Measurements from ENCODE around the gene RIPK1. TPM values are rescaled to one million over a fixed set of nuclear protein-coding genes. Genes with fewer than 3 reads are reported as not detected.
"Not testable (repeated sequence)": the region's sequence is repeated elsewhere in the genome, so short reads cannot be mapped to it uniquely, and the experiment has no call there.

The RIPK1 gene
- total RNA-seq, 1 donor = 19.0 TPM

GRCh38 chr6:3058957-3059356 is 9.3 kb upstream of the RIPK1 start:
- H3K4me3 ChIP-seq (ENCODE audit: low read length) = no peak overlapping the region
- H3K4me1 ChIP-seq (ENCODE audit: insufficient read depth, low read length) = peaks cover 11% of the 10 kb centered on the region
- H3K9me3 ChIP-seq (ENCODE audit: low read depth, low read length) = no peaks in the 10 kb centered on the region
- no peaks in the 10 kb centered on the region for H3K27me3 ChIP-seq (ENCODE audit: insufficient read depth, low read length)

GRCh38 chr6:3060092-3060491 is 8.2 kb upstream of the RIPK1 start:
- peaks cover 12% of the 10 kb centered on the region for H3K4me1 ChIP-seq (ENCODE audit: insufficient read depth, low read length)
- H3K27me3 ChIP-seq (ENCODE audit: insufficient read depth, low read length); H3K9me3 ChIP-seq (ENCODE audit: low read depth, low read length); H3K4me3 ChIP-seq (ENCODE audit: low read length): not testable (repeated sequence)

- Histone ChIP-seq H3K27me3 (ENCODE audit: insufficient read depth, low read length) (no peaks in the 10 kb centered on the region), H3K4me3 (ENCODE audit: low read length) (no peak overlapping the region), H3K4me1 (ENCODE audit: insufficient read depth, low read length) (peaks cover 7% of the 10 kb centered on the region), H3K9me3 (ENCODE audit: low read depth, low read length) (no peaks in the 10 kb centered on the region)
Observed at GRCh38 chr6:3061501-3061941, 6.8 kb upstream of the RIPK1 start.

DNA sequence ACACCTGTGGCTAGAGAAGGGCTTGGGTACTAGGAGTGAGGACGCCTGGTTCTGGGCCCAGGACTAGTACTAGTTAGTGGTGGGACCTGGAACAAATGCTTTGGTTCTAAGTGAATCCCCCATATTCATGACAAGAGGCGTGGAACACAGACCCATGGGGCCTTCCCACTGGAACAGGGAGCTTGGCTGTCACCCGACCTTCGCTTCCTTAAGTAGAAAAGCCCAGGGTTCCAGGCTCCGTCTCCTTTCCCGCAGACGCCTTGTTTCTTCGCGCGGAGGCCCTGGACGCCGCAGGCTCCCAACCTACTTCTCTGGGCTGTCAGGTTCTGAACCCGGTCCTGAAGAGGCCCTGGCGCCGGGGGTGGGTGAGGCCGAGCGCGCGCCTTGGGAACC is 5.0 kb upstream of the RIPK1 start:
- H3K9me3 ChIP-seq (ENCODE audit: low read depth, low read length); H3K27me3 ChIP-seq (ENCODE audit: insufficient read depth, low read length): not testable (repeated sequence)
- peaks cover 15% of the 10 kb centered on the region for H3K4me1 ChIP-seq (ENCODE audit: insufficient read depth, low read length)
- H3K4me3 ChIP-seq (ENCODE audit: low read length) = peak overlapping the region; percentile 73

DNA sequence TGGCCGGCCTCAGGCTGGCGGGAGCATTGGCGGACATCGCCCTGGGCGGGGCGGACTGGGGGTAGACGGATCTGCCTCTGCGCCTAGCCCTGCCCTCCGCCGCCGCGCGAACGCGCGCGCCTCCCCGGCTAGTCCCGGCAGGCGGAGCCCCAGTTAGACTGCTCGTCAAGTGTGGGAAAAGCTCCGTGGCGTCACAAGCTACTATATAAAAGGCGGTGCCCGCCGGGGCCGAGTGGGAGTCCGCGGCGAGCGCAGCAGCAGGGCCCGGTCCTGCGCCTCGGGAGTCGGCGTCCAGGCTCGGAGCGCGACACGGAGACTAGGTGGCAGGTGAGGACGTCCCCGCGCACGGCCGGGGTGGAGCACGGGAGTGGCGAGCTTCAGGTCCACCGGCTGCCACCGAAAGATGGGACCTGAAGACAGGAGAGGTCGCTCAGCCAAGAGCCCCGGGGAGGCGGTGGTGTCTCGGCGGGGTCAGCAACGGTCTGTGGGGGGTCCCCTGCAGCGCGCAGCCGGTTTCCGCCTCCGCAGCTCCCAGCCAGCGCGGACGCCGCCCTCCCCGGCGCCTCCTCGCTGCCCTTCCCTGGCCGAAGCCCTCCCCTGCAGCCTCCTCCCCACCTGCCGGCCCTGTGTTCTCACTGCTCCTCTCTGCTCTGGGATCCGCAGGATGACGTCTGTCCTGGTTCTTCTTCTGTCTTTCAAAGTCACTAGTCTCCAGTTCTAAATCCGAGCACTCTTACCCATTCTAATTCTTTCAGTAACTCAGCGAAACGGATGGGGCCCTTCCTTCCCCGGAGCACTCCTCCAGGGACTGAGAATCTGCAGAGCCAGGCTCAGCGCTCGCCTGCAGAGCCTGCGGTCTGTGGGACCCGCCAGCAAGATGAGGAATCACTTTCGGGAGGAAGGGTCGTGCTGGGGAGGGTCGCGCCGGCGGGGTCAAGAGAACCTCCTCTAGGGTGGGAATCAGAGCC is 4.3 kb upstream of the RIPK1 start:
- Histone ChIP-seq H3K9me3 (ENCODE audit: low read depth, low read length) (no peaks in the 10 kb centered on the region), H3K4me1 (ENCODE audit: insufficient read depth, low read length) (peaks cover 15% of the 10 kb centered on the region), H3K4me3 (ENCODE audit: low read length) (peak overlapping the region; percentile 73), H3K27me3 (ENCODE audit: insufficient read depth, low read length) (no peaks in the 10 kb centered on the region)

DNA sequence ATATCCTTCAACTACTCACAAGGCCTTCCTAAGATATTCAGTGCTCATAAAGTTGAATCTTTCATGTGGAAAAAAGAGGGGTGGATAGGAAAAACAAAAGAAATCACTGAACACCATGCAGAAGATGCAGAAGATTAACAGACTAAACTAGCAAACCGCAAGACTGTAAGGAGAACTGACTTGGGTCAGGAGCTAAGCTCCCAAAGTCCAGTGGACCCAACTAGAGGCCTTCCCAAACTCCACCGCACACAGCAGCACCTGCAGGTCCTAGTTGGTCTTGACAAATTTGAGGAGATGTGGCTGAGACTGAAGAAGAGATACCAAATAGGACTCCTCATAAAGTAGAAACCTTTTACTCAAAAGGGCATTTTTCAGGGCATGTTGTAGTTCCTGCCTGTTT is 3.3 kb downstream of the RIPK1 start:
- Histone ChIP-seq H3K4me3 (ENCODE audit: low read length) (no peak overlapping the region), H3K9me3 (ENCODE audit: low read depth, low read length) (no peaks in the 10 kb centered on the region), H3K27me3 (ENCODE audit: insufficient read depth, low read length) (no peaks in the 10 kb centered on the region), H3K4me1 (ENCODE audit: insufficient read depth, low read length) (peaks cover 46% of the 10 kb centered on the region)

GRCh38 chr6:3072798-3073197 is 4.5 kb downstream of the RIPK1 start:
- H3K27me3 ChIP-seq (ENCODE audit: insufficient read depth, low read length) = no peaks in the 10 kb centered on the region
- H3K4me3 ChIP-seq (ENCODE audit: low read length) = no peak overlapping the region
- no peaks in the 10 kb centered on the region for H3K9me3 ChIP-seq (ENCODE audit: low read depth, low read length)
- H3K4me1 ChIP-seq (ENCODE audit: insufficient read depth, low read length) = peaks cover 41% of the 10 kb centered on the region

DNA sequence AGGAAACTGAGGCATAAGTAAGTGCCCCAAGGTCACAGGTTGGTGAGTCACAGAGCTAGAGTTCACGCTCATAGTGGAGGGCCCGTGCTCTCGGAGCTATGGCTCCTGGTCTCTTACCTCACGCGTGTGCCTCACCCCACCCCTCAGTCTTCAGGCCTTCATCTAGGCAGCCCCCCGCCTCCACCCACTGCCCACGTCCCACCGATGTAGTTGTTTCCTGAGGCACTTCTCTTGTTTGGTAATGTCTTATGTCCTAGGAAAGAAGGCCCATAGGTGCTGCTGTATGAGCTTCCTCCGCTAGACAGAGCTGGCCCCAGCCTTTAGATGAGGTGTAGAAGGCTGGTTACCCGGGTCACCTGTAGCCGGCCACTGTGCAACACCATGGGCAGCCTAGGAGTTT is 5.1 kb downstream of the RIPK1 start:
- H3K9me3 ChIP-seq (ENCODE audit: low read depth, low read length) = no peaks in the 10 kb centered on the region
- H3K27me3 ChIP-seq (ENCODE audit: insufficient read depth, low read length) = no peaks in the 10 kb centered on the region
- no peak overlapping the region for H3K4me3 ChIP-seq (ENCODE audit: low read length)
- peaks cover 38% of the 10 kb centered on the region for H3K4me1 ChIP-seq (ENCODE audit: insufficient read depth, low read length)

GRCh38 chr6:3075772-3076113 is 7.4 kb downstream of the RIPK1 start:
- H3K27me3 ChIP-seq (ENCODE audit: insufficient read depth, low read length) = no peaks in the 10 kb centered on the region
- no peaks in the 10 kb centered on the region for H3K9me3 ChIP-seq (ENCODE audit: low read depth, low read length)
- no peak overlapping the region for H3K4me3 ChIP-seq (ENCODE audit: low read length)
- H3K4me1 ChIP-seq (ENCODE audit: insufficient read depth, low read length) = peaks cover 28% of the 10 kb centered on the region

DNA sequence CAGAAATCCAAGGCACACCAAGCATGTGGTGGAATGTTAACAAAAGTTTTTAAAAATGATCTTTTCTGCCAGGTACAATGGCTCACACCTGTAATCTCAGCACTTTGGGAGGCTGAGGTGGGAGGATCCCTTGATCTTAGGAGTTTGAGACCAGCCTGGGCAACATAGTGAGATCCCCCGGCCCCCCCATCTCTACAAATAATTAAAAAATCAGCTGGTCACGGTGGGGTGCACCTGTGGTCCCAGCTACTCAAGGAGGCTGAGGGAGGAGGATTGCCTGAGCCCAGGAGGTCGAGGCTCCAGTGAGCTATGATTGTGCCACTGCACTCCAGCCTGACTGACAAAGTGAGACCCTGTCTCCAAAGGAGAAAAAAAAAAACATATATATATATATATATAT is 8.0 kb downstream of the RIPK1 start:
- peaks cover 25% of the 10 kb centered on the region for H3K4me1 ChIP-seq (ENCODE audit: insufficient read depth, low read length)
- no peak overlapping the region for H3K4me3 ChIP-seq (ENCODE audit: low read length)
- H3K9me3 ChIP-seq (ENCODE audit: low read depth, low read length) = no peaks in the 10 kb centered on the region
- no peaks in the 10 kb centered on the region for H3K27me3 ChIP-seq (ENCODE audit: insufficient read depth, low read length)

DNA sequence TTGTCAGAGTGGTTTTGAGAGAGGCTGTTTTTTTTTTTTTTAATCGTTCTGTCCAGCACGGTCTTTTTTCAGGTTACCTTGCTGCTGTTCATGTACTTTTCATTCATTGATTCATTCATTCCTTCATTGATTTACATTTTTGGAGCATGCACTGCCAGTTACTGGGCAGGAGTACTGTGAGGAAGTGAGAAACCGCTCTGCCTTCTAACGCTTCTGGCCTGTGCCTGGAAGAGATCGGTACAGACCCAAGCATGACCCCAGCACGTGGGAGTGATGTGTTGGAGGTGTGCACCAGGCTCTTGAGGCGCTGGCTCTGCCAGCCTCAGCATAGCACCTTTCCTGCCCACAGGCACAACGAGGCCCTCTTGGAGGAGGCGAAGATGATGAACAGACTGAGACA is 9.1 kb downstream of the RIPK1 start:
- Histone ChIP-seq H3K4me1 (ENCODE audit: insufficient read depth, low read length) (peaks cover 25% of the 10 kb centered on the region), H3K9me3 (ENCODE audit: low read depth, low read length) (no peaks in the 10 kb centered on the region), H3K27me3 (ENCODE audit: insufficient read depth, low read length) (no peaks in the 10 kb centered on the region), H3K4me3 (ENCODE audit: low read length) (no peak overlapping the region)

GRCh38 chr6:3078952-3079351 is 10.7 kb downstream of the RIPK1 start:
- H3K9me3 ChIP-seq (ENCODE audit: low read depth, low read length); H3K4me3 ChIP-seq (ENCODE audit: low read length); H3K27me3 ChIP-seq (ENCODE audit: insufficient read depth, low read length): not testable (repeated sequence)
- peaks cover 20% of the 10 kb centered on the region for H3K4me1 ChIP-seq (ENCODE audit: insufficient read depth, low read length)

GRCh38 chr6:3079682-3080081 is 11.4 kb downstream of the RIPK1 start:
- H3K4me3 ChIP-seq (ENCODE audit: low read length) = no peak overlapping the region
- H3K9me3 ChIP-seq (ENCODE audit: low read depth, low read length) = no peaks in the 10 kb centered on the region
- H3K4me1 ChIP-seq (ENCODE audit: insufficient read depth, low read length) = peaks cover 18% of the 10 kb centered on the region
- H3K27me3 ChIP-seq (ENCODE audit: insufficient read depth, low read length) = no peaks in the 10 kb centered on the region

- H3K4me3 ChIP-seq (ENCODE audit: low read length) = no peak overlapping the region
- H3K9me3 ChIP-seq (ENCODE audit: low read depth, low read length) = no peaks in the 10 kb centered on the region
- no peaks in the 10 kb centered on the region for H3K4me1 ChIP-seq (ENCODE audit: insufficient read depth, low read length)
- H3K27me3 ChIP-seq (ENCODE audit: insufficient read depth, low read length) = no peaks in the 10 kb centered on the region
Observed at GRCh38 chr6:3081960-3082359, 13.7 kb downstream of the RIPK1 start.

DNA sequence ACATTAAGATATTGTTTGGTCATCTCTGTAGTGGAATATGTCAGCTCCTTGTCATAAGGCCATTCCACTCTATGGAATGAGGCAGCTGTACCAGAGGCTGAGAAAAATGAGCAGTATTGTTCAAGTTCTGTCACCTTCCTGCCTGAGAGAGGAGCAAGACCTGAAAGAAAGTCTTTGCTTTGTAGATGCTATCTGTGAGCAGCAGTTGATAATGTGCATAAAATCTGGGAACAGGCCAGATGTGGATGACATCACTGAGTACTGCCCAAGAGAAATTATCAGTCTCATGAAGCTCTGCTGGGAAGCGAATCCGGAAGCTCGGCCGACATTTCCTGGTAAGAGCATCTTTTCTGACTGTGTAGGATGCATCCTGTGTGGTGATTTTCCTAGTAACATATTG is 16.8 kb downstream of the RIPK1 start:
- H3K4me3 ChIP-seq (ENCODE audit: low read length) = no peak overlapping the region
- peaks cover 8% of the 10 kb centered on the region for H3K4me1 ChIP-seq (ENCODE audit: insufficient read depth, low read length)
- no peaks in the 10 kb centered on the region for H3K9me3 ChIP-seq (ENCODE audit: low read depth, low read length)
- no peaks in the 10 kb centered on the region for H3K27me3 ChIP-seq (ENCODE audit: insufficient read depth, low read length)

DNA sequence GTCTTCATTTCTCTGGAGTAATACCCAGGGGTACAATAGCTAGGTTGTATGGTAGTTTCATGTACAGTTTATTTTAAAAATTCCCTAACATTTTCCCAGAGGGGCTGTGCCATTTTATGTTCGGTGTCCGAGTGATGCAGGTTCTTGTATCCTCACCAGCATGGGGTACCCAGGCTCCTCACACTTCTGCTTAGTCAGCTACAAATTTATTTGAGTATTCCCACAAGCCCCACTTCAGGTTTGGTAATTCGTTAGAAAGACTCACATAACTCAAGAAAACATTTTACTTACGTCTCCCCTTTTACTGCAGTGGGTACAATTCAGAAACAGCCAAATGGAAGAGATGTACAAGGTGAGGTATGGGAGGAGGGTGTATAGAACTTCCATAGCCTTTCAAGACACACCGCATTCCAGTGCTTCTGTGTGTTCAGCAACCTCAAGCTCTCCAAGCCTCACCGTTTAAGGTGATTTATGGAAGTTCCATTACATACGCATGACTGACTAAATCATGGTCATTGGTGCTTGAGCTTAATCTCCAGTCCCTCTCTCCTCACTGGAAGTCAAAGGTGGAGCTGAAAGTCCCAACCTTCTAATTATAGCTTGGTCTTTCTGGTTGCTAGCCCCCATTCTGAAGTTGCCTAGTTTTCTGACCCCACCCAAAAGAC is 18.1 kb downstream of the RIPK1 start:
- Histone ChIP-seq H3K4me3 (ENCODE audit: low read length) (no peak overlapping the region), H3K27me3 (ENCODE audit: insufficient read depth, low read length) (no peaks in the 10 kb centered on the region), H3K4me1 (ENCODE audit: insufficient read depth, low read length) (peaks cover 8% of the 10 kb centered on the region), H3K9me3 (ENCODE audit: low read depth, low read length) (no peaks in the 10 kb centered on the region)
